ENCODE measurements around the gene NDST4. TPM values are rescaled to one million over a fixed set of nuclear protein-coding genes. Genes with fewer than 3 reads are reported as not detected.

Gene NDST4
- total and polyA plus RNA-seq, 12 donors = 0.07 to 0.61 TPM; not detected in 10

- H3K9me3 ChIP-seq (replicated peaks in 1 of 3) = no peaks in the 10 kb centered on the region
- no peak overlapping the region for H3K27ac ChIP-seq
- intact Hi-C loops (cut with DNase I) = no loop called here
- DNase-seq = no peak
- no peaks in the 10 kb centered on the region for H3K4me1 ChIP-seq (replicated peaks in 1 of 2)
- H3K27me3 ChIP-seq = no peaks in the 10 kb centered on the region
- no peak for TF ChIP-seq CTCF (IDR thresholded peaks at IDR 0.05)
- TF ChIP-seq POLR2A (IDR thresholded peaks at IDR 0.05) = no peak
- no peaks in the 10 kb centered on the region for H3K36me3 ChIP-seq (replicated peaks in 1 of 2)
- H3K4me3 ChIP-seq = no peak overlapping the region
- 66 to 98% (median 86%) methylated on average over 4 of the region's 4 CpGs for WGBS, 4 donors
Measured at GRCh38 chr4:115054836-115055235, 58.6 kb downstream of the NDST4 start.

- no peaks in the 10 kb centered on the region for H3K4me1 ChIP-seq (replicated peaks in 1 of 2)
- 63 to 88% (median 71%) methylated on average over 1 of the region's 1 CpG for WGBS, 4 donors
- intact Hi-C loops (cut with DNase I) = no loop called here
Measured at GRCh38 chr4:115053313-115053712, 60.1 kb downstream of the NDST4 start.

GRCh38 chr4:115042496-115042895 lies 70.9 kb downstream of the NDST4 start:
- TF ChIP-seq POLR2A (IDR thresholded peaks at IDR 0.05) (no peak), CTCF (IDR thresholded peaks at IDR 0.05) (no peak)
- intact Hi-C loops (cut with DNase I) = no loop called here
- Histone ChIP-seq H3K9me3 (replicated peaks in 1 of 3) (no peaks in the 10 kb centered on the region), H3K4me3 (no peak overlapping the region), H3K36me3 (replicated peaks in 1 of 2) (no peaks in the 10 kb centered on the region), H3K4me1 (replicated peaks in 1 of 2) (no peaks in the 10 kb centered on the region), H3K27ac (no peak overlapping the region), H3K27me3 (no peaks in the 10 kb centered on the region)
- 44 to 64% (median 53%) methylated on average over 3 of the region's 3 CpGs for WGBS, 4 donors
- no peak for DNase-seq

More at GRCh38 chr4:115053313-115053712, 60.1 kb downstream of the NDST4 start:
- no peaks in the 10 kb centered on the region for H3K27me3 ChIP-seq
- DNase-seq = no peak
- H3K9me3 ChIP-seq (replicated peaks in 1 of 3) = no peaks in the 10 kb centered on the region
- H3K36me3 ChIP-seq (replicated peaks in 1 of 2) = no peaks in the 10 kb centered on the region
- H3K27ac ChIP-seq = no peak overlapping the region
- no peak for TF ChIP-seq CTCF (IDR thresholded peaks at IDR 0.05)
- TF ChIP-seq POLR2A (IDR thresholded peaks at IDR 0.05) = no peak
- no peak overlapping the region for H3K4me3 ChIP-seq

GRCh38 chr4:115030281-115030680 lies 83.1 kb downstream of the NDST4 start:
- no peaks in the 10 kb centered on the region for H3K36me3 ChIP-seq (replicated peaks in 1 of 2)
- no peak overlapping the region for H3K4me3 ChIP-seq
- DNase-seq = no peak
- no peaks in the 10 kb centered on the region for H3K4me1 ChIP-seq (replicated peaks in 1 of 2)
- H3K27me3 ChIP-seq = no peaks in the 10 kb centered on the region
- H3K27ac ChIP-seq = no peak overlapping the region
- H3K9me3 ChIP-seq (replicated peaks in 1 of 3) = no peaks in the 10 kb centered on the region
- intact Hi-C loops (cut with DNase I) = no loop called here
- no peak for TF ChIP-seq CTCF (IDR thresholded peaks at IDR 0.05)
- no peak for TF ChIP-seq POLR2A (IDR thresholded peaks at IDR 0.05)
